IPS-18a (cell line): ENCODE measurements around the gene PCNX2.

Experiments used
- H3K27ac ChIP-seq: one replicate; pipeline ENCODE4 v1.5.1; 2013; ENCODE audit warnings: low read length
- H3K27me3 ChIP-seq: one replicate; pipeline ENCODE4 v1.6.1; 2013; ENCODE audit warnings: mild to moderate bottlenecking, low read length; ENCODE audit not compliant: control insufficient read depth, insufficient read depth
- H3K36me3 ChIP-seq: one replicate; pipeline ENCODE4 v1.6.1; 2013; ENCODE audit warnings: low read depth, low read length; ENCODE audit not compliant: control insufficient read depth
- H3K4me1 ChIP-seq: one replicate; pipeline ENCODE4 v1.6.1; 2013; ENCODE audit warnings: low read depth, low read length; ENCODE audit not compliant: control insufficient read depth
- H3K4me3 ChIP-seq: one replicate; pipeline ENCODE4 v1.5.1; 2013; ENCODE audit warnings: low read length
- H3K9ac ChIP-seq: one replicate; pipeline ENCODE4 v1.6.1; 2013; ENCODE audit warnings: mild to moderate bottlenecking, low read length, moderate library complexity
- H3K9me3 ChIP-seq: one replicate; pipeline ENCODE4 v1.6.1; 2013; ENCODE audit warnings: low read depth, low read length; ENCODE audit not compliant: control insufficient read depth

PCNX2 gene

GRCh38 chr1:233170741-233171140 lies 124.8 kb downstream of the PCNX2 start:
- Histone ChIP-seq H3K36me3 (peaks cover 31% of the 10 kb centered on the region), H3K9ac (no peak overlapping the region), H3K27ac (no peak overlapping the region), H3K27me3 (no peaks in the 10 kb centered on the region), H3K9me3 (peaks cover 4% of the 10 kb centered on the region), H3K4me1 (no peaks in the 10 kb centered on the region), H3K4me3 (no peak overlapping the region)

DNA sequence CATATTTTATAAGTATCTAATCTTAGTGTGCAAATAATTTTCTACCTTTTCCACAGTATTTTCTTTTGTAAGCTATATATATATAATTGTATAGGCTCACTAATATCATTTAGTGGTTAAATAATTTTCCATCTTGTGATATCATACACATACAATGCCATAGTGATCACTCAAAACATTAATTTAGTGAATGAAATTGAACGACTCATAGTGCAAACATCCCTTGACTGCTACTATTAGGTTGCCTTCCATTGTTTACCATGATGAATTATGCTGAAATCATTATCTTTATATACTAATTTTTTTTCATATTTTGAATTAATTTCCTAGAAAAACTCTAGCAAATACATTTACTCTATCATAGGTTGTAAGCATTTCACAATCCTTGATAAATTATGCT lies 127.1 kb downstream of the PCNX2 start:
- Histone ChIP-seq H3K27ac (no peak overlapping the region), H3K9ac (no peak overlapping the region), H3K4me3 (no peak overlapping the region), H3K4me1 (no peaks in the 10 kb centered on the region), H3K9me3 (peaks cover 17% of the 10 kb centered on the region), H3K27me3 (no peaks in the 10 kb centered on the region), H3K36me3 (peaks cover 22% of the 10 kb centered on the region)

GRCh38 chr1:233166896-233167295 lies 128.6 kb downstream of the PCNX2 start:
- Histone ChIP-seq H3K9ac (no peak overlapping the region), H3K27me3 (no peaks in the 10 kb centered on the region), H3K4me3 (no peak overlapping the region), H3K27ac (no peak overlapping the region), H3K36me3 (peaks cover 15% of the 10 kb centered on the region), H3K4me1 (no peaks in the 10 kb centered on the region), H3K9me3 (peaks cover 17% of the 10 kb centered on the region)

DNA sequence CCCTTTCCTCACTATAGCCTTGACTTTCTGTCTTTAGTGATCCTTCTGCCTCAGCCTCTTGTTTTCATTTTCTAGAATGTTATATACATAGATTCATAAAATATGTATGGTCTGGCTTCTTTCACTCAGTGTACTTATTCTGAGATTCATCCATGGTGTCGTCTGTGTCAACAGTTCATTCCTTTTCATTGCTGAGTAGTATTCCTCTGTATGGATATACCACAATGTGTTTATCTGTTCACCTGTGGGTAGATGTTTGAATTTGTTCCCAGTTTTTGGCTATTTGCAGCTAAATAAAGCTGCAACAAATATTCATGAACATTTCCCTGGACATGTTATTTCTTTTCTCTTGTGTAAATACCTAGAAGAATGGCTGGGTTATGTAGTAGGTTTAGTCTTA lies 131.8 kb downstream of the PCNX2 start:
- Histone ChIP-seq H3K27me3 (no peaks in the 10 kb centered on the region), H3K27ac (no peak overlapping the region), H3K9me3 (peaks cover 13% of the 10 kb centered on the region), H3K4me3 (no peak overlapping the region), H3K9ac (no peak overlapping the region), H3K4me1 (no peaks in the 10 kb centered on the region), H3K36me3 (peaks cover 29% of the 10 kb centered on the region)

GRCh38 chr1:233158322-233158721 lies 137.2 kb downstream of the PCNX2 start:
- H3K4me1 ChIP-seq: no peaks in the 10 kb centered on the region
- peaks cover 37% of the 10 kb centered on the region for H3K36me3 ChIP-seq
- no peak overlapping the region for H3K27ac ChIP-seq
- no peak overlapping the region for H3K9ac ChIP-seq
- no peak overlapping the region for H3K4me3 ChIP-seq
- H3K9me3 ChIP-seq: no peaks in the 10 kb centered on the region
- H3K27me3 ChIP-seq: no peaks in the 10 kb centered on the region

GRCh38 chr1:233157245-233157644 lies 138.3 kb downstream of the PCNX2 start:
- Histone ChIP-seq H3K27ac (no peak overlapping the region), H3K4me1 (no peaks in the 10 kb centered on the region), H3K9ac (no peak overlapping the region), H3K9me3 (no peaks in the 10 kb centered on the region), H3K27me3 (no peaks in the 10 kb centered on the region), H3K36me3 (peaks cover 37% of the 10 kb centered on the region), H3K4me3 (no peak overlapping the region)

DNA sequence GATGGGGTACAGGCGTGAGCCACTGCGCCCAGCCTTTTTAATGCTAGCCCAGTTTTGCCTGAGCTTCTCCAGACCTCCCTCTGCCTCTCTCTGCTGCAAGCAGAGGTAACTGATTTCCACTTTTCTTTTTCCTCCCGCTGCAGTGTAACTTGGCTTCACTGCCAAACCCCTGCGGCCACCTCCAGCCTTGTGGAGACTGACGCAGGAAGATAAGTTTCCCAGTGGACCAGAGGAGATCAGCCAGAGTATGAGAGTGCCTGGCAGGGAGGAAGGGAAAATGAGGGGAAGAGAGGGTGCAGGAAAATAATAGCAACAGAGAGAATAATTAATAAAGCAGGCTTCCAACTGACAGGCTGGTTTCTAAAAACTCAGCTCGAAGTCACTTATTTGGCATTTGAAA lies 143.7 kb downstream of the PCNX2 start:
- H3K9ac ChIP-seq: no peak overlapping the region
- no peaks in the 10 kb centered on the region for H3K9me3 ChIP-seq
- no peaks in the 10 kb centered on the region for H3K27me3 ChIP-seq
- no peak overlapping the region for H3K27ac ChIP-seq
- no peak overlapping the region for H3K4me3 ChIP-seq
- no peaks in the 10 kb centered on the region for H3K4me1 ChIP-seq
- peaks cover 16% of the 10 kb centered on the region for H3K36me3 ChIP-seq

DNA sequence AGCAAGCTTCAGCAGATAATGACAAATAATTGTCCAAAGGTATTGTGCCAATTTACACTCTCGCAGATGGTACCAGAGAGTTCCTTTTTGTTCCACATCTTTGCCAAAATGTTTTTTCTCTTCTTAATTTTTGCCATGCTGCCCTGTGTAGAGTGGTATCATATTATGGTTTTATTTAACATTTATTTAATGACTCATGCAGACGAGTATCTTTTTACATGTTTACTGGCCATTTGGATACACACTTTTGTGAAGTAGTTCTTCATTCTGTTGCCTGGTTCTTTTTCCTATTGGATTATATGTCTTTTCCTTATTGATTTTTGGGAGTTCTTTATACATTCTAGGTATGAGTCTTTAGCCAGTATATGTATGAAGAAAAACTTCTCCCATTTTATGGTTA lies 151.1 kb downstream of the PCNX2 start:
- Histone ChIP-seq H3K27me3 (no peaks in the 10 kb centered on the region), H3K36me3 (peaks cover 14% of the 10 kb centered on the region), H3K9ac (no peak overlapping the region), H3K27ac (no peak overlapping the region), H3K9me3 (no peaks in the 10 kb centered on the region), H3K4me3 (no peak overlapping the region), H3K4me1 (no peaks in the 10 kb centered on the region)

- no peak overlapping the region for H3K27ac ChIP-seq
- no peaks in the 10 kb centered on the region for H3K27me3 ChIP-seq
- H3K4me1 ChIP-seq: no peaks in the 10 kb centered on the region
- no peak overlapping the region for H3K9ac ChIP-seq
- no peak overlapping the region for H3K4me3 ChIP-seq
- peaks cover 18% of the 10 kb centered on the region for H3K36me3 ChIP-seq
- no peaks in the 10 kb centered on the region for H3K9me3 ChIP-seq
Observed at GRCh38 chr1:233143241-233143640, 152.3 kb downstream of the PCNX2 start.

DNA sequence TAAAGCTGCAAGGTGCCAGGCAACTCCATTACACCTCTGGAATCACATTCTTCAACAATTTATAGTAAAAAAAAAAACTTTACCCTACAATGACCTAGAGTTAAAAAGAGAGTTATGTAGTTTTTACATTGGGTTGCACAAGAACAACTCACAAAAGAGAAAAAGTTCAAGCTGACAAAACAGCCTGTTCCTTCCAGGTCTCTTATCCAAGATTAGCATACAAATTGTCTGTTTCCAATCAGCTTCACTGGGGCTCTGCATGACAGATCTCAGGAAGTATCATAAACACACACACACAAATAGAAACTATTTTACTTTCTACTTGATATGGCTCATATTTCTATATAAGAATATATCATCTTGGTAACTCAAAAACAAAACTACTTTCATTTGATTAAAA lies 154.6 kb downstream of the PCNX2 start:
- no peaks in the 10 kb centered on the region for H3K4me1 ChIP-seq
- H3K9ac ChIP-seq: no peak overlapping the region
- H3K27ac ChIP-seq: no peak overlapping the region
- no peaks in the 10 kb centered on the region for H3K27me3 ChIP-seq
- peaks cover 27% of the 10 kb centered on the region for H3K36me3 ChIP-seq
- no peak overlapping the region for H3K4me3 ChIP-seq
- H3K9me3 ChIP-seq: no peaks in the 10 kb centered on the region

GRCh38 chr1:233140499-233140898 lies 155.0 kb downstream of the PCNX2 start:
- peaks cover 24% of the 10 kb centered on the region for H3K36me3 ChIP-seq
- no peak overlapping the region for H3K9ac ChIP-seq
- no peaks in the 10 kb centered on the region for H3K9me3 ChIP-seq
- no peaks in the 10 kb centered on the region for H3K4me1 ChIP-seq
- no peak overlapping the region for H3K4me3 ChIP-seq
- H3K27ac ChIP-seq: no peak overlapping the region
- H3K27me3 ChIP-seq: no peaks in the 10 kb centered on the region

GRCh38 chr1:233138788-233139585 lies 156.5 kb downstream of the PCNX2 start:
- H3K27me3 ChIP-seq: no peaks in the 10 kb centered on the region
- H3K9ac ChIP-seq: no peak overlapping the region
- no peaks in the 10 kb centered on the region for H3K9me3 ChIP-seq
- no peaks in the 10 kb centered on the region for H3K4me1 ChIP-seq
- H3K4me3 ChIP-seq: no peak overlapping the region
- no peak overlapping the region for H3K27ac ChIP-seq
- H3K36me3 ChIP-seq: peaks cover 35% of the 10 kb centered on the region
